Activated T-cell treated with anti-CD3 and anti-CD28 coated beads, Interleukin-2, amount 50 U/mL, for 24 hours (primary cell): ENCODE results near the gene C14orf93.
A peak's percentile ranks its signal among the peaks of the same experiment; 100 is the strongest.

ENCODE experiments used
- DNase-seq: peaks from one replicate; pipeline ENCODE4 v3.0.0-alpha.2; 2020
- H3K27ac Mint-ChIP-seq: 2 replicates; pipeline ENCODE4 v1.8.0; 2020; ENCODE audit warnings: mild to moderate bottlenecking, mixed read lengths
- H3K27me3 Mint-ChIP-seq: 2 replicates; pipeline ENCODE4 v1.8.0; 2020; ENCODE audit warnings: mixed read lengths
- H3K36me3 Mint-ChIP-seq: 2 replicates; pipeline ENCODE4 v1.8.0; 2020; ENCODE audit warnings: low read depth, mixed read lengths
- H3K4me1 Mint-ChIP-seq: 2 replicates; pipeline ENCODE4 v1.8.0; 2020; ENCODE audit warnings: low read depth, mixed read lengths
- H3K4me3 Mint-ChIP-seq: 2 replicates; pipeline ENCODE4 v1.8.0; 2020; ENCODE audit warnings: mild to moderate bottlenecking, moderate library complexity, mixed read lengths
- H3K9me3 Mint-ChIP-seq: 2 replicates; pipeline ENCODE4 v1.8.0; 2020; ENCODE audit warnings: mixed read lengths

C14orf93 gene

GRCh38 chr14:22996768-22997654 lies 12.9 kb downstream of the C14orf93 start:
- Mint-ChIP-seq H3K9me3 (no peaks in the 10 kb centered on the region), H3K36me3 (peaks cover 3% of the 10 kb centered on the region), H3K4me1 (peaks cover 7% of the 10 kb centered on the region), H3K27ac (no peak overlapping the region), H3K4me3 (no peak overlapping the region), H3K27me3 (no peaks in the 10 kb centered on the region)
- peak; percentile 8 for DNase-seq

- DNase-seq: peak; percentile 15
- Mint-ChIP-seq H3K4me1 (peaks cover 5% of the 10 kb centered on the region), H3K9me3 (no peaks in the 10 kb centered on the region), H3K4me3 (no peak overlapping the region), H3K27ac (no peak overlapping the region), H3K27me3 (no peaks in the 10 kb centered on the region), H3K36me3 (peaks cover 6% of the 10 kb centered on the region)
Observed at GRCh38 chr14:22995889-22996625, 13.9 kb downstream of the C14orf93 start.

- Mint-ChIP-seq H3K4me1 (peaks cover 2% of the 10 kb centered on the region), H3K27ac (no peak overlapping the region), H3K4me3 (no peak overlapping the region), H3K27me3 (no peaks in the 10 kb centered on the region), H3K36me3 (peaks cover 6% of the 10 kb centered on the region), H3K9me3 (no peaks in the 10 kb centered on the region)
- DNase-seq: peak; percentile 43
Observed at GRCh38 chr14:22994762-22995275, 15.1 kb downstream of the C14orf93 start.

- H3K27ac Mint-ChIP-seq: no peak overlapping the region
- H3K27me3 Mint-ChIP-seq: no peaks in the 10 kb centered on the region
- DNase-seq: no peak
- H3K4me3 Mint-ChIP-seq: no peak overlapping the region
- peaks cover 15% of the 10 kb centered on the region for H3K36me3 Mint-ChIP-seq
- H3K9me3 Mint-ChIP-seq: no peaks in the 10 kb centered on the region
- peaks cover 2% of the 10 kb centered on the region for H3K4me1 Mint-ChIP-seq
Observed at GRCh38 chr14:22993517-22993916, 16.4 kb downstream of the C14orf93 start.

- H3K4me1 Mint-ChIP-seq: peaks cover 2% of the 10 kb centered on the region
- H3K27me3 Mint-ChIP-seq: no peaks in the 10 kb centered on the region
- peak; percentile 5 for DNase-seq
- H3K27ac Mint-ChIP-seq: no peak overlapping the region
- peaks cover 22% of the 10 kb centered on the region for H3K36me3 Mint-ChIP-seq
- no peaks in the 10 kb centered on the region for H3K9me3 Mint-ChIP-seq
- no peak overlapping the region for H3K4me3 Mint-ChIP-seq
Observed at GRCh38 chr14:22991852-22992251, 18.1 kb downstream of the C14orf93 start.

GRCh38 chr14:22987291-22987690 lies 22.7 kb downstream of the C14orf93 start:
- no peaks in the 10 kb centered on the region for H3K27me3 Mint-ChIP-seq
- H3K36me3 Mint-ChIP-seq: peaks cover 21% of the 10 kb centered on the region
- no peak overlapping the region for H3K4me3 Mint-ChIP-seq
- DNase-seq: no peak
- no peaks in the 10 kb centered on the region for H3K4me1 Mint-ChIP-seq
- H3K27ac Mint-ChIP-seq: no peak overlapping the region
- no peaks in the 10 kb centered on the region for H3K9me3 Mint-ChIP-seq

- H3K9me3 Mint-ChIP-seq: no peaks in the 10 kb centered on the region
- H3K27ac Mint-ChIP-seq: no peak overlapping the region
- no peaks in the 10 kb centered on the region for H3K4me1 Mint-ChIP-seq
- peaks cover 18% of the 10 kb centered on the region for H3K36me3 Mint-ChIP-seq
- H3K4me3 Mint-ChIP-seq: no peak overlapping the region
- peak; percentile 89 for DNase-seq
- no peaks in the 10 kb centered on the region for H3K27me3 Mint-ChIP-seq
Observed at GRCh38 chr14:22986508-22987054, 23.4 kb downstream of the C14orf93 start.

DNA sequence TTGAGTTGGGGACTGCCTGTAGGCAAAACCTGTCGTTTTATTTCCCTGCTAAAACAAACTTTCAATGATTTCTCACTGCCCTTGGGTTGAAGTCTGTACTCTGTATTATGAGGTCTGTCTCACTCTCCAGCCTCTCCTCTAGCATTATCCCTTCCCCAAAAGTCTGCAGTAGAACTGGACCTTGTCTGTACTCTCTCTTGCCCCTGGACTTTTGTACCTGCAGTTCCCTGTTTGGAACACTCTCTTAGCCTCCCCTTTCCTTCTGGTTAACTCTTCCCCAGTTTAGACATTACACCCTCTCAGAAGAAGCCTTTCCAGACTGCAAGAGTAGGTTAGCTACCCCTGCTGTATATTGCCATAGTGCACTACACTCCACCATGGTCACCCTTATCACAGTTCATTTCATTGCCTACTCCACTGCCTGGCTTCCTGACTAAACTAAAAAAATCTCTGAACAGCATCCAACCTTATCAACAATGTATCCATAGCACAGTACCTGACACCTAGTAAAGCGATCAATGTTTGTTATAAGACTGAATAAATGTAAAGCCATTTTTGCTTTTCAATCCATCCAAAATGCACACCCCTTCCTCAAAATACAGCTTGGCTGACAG lies 23.9 kb downstream of the C14orf93 start:
- no peak for DNase-seq
- no peaks in the 10 kb centered on the region for H3K4me1 Mint-ChIP-seq
- H3K27me3 Mint-ChIP-seq: no peaks in the 10 kb centered on the region
- no peaks in the 10 kb centered on the region for H3K9me3 Mint-ChIP-seq
- peaks cover 18% of the 10 kb centered on the region for H3K36me3 Mint-ChIP-seq
- H3K27ac Mint-ChIP-seq: no peak overlapping the region
- H3K4me3 Mint-ChIP-seq: no peak overlapping the region

DNA sequence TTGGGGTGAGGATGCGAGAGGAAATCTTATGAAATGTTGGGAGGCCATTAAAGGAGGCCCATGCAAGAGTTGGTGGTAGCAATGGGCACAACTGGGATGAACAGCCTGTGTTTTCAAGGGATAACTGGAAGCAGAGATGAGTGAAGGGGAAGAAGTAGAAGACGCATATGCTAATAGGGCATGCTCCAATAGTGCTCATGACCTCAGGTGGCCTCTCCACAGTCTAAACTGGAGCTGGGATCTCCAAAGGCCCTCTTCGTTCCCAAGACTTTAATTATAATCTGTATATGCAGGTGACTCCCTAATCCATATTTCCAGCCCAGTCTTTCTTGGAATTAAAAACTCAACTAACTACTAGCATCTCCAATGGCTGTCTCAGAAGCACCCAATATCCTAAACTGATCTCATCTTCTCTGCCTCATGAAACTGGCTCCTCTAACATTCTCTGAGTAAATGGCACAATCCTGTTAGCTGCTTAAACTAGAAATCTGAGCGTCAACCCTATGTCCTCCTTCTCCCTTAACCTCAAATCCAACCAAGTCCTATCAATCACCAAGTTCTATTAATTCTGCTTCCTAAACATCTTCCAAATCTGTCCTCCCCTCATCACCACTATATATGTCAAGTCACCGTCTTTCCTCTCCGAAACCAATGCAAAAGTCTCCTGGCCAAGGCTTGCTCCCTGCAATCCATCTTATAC lies 24.8 kb downstream of the C14orf93 start:
- Mint-ChIP-seq H3K27me3 (peaks cover under 1% of the 10 kb centered on the region), H3K4me3 (no peak overlapping the region), H3K9me3 (no peaks in the 10 kb centered on the region), H3K36me3 (peaks cover 18% of the 10 kb centered on the region), H3K27ac (no peak overlapping the region), H3K4me1 (peaks cover 3% of the 10 kb centered on the region)
- no peak for DNase-seq

- peak; percentile 85 for DNase-seq
- Mint-ChIP-seq H3K27ac (no peak within 1 kb of the TSS), H3K4me1 (peaks cover 7% of the 10 kb centered on the region), H3K36me3 (peaks cover 9% of the 10 kb centered on the region), H3K27me3 (peaks cover 3% of the 10 kb centered on the region), H3K9me3 (no peaks in the 10 kb centered on the region), H3K4me3 (no peak within 1 kb of the TSS)
Observed at GRCh38 chr14:22982477-22983245, 27.3 kb downstream of the C14orf93 start, which contains the start of gene AJUBA. AJUBA (minus strand) TSS chr14:22982551; CDS start chr14:22982266, 285 bp downstream.

DNA sequence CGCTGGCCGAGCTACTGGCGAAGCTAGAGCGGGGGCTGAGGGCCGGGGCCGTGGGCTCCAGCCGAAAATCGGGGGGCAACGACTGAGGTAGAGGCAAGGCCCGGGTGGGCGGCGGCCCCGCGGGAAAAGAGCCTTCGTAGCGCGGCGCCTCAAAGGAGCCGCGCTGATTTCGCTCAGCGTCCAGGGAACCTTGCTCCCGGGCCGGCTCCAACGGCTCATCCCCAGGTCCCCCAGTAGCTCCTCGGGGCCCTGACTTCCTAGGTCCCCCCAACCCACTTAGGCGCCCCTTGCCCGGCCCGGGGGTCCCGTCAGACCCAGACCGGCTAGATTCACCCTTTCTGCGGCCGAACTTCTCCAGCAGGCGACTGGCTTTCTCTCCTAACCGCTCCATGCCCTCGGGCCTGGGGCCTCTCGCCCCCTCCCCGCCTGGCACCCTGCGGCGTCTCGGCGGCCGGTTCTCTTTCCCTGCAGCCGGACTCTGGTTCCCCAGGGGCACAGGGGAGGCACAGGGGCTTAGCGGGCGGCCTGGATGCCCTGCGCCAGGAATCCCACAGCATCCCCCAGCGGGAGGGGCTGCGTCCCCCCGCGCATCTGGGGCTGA lies 28.0 kb downstream of the C14orf93 start:
- H3K4me1 Mint-ChIP-seq: peaks cover 7% of the 10 kb centered on the region
- no peak overlapping the region for H3K4me3 Mint-ChIP-seq
- H3K27ac Mint-ChIP-seq: no peak overlapping the region
- peaks cover 3% of the 10 kb centered on the region for H3K27me3 Mint-ChIP-seq
- peaks cover 2% of the 10 kb centered on the region for H3K36me3 Mint-ChIP-seq
- H3K9me3 Mint-ChIP-seq: no peaks in the 10 kb centered on the region
- DNase-seq: no peak

DNA sequence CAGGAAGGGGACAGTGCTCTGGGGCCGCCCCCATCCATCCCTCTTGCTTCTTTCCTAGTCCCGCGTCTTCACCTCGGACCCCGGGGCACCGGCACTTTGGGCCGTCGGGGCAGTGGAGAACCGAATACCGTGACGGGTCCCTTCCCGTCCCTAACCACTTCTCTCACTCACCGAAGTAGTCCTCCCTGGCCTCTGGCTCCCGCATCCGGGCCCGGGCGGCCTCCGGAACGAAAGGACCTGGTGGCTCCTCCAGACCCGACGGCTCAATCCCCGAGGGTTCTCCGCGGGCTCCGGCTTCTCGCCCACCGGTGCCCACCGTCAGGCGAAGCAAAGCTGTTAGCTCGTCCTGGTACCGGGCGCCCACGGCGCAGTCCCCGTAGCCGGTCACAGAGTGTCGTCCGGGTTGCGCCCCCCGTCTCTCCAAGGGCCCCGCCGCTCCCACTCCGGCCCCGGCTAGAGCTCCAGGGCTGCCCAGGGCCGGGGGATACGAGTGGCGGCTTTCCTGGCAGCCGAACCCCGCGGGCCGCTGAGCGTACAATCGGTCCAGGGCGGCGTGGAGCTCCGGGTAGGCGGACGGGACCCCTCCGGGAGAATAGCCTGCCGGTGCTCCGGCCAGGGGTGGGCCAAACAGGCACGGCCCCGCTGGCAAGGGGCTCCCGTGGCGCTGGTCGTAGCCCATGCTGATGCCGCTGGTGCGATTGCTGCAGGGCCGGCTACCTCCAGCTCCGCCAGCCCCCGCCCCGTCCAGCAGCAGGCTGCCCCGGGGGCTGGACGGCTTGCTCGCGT lies 28.7 kb downstream of the C14orf93 start:
- peak overlapping the region; percentile 35 for H3K4me3 Mint-ChIP-seq
- H3K27ac Mint-ChIP-seq: no peak overlapping the region
- no peaks in the 10 kb centered on the region for H3K36me3 Mint-ChIP-seq
- no peaks in the 10 kb centered on the region for H3K9me3 Mint-ChIP-seq
- peaks cover 7% of the 10 kb centered on the region for H3K4me1 Mint-ChIP-seq
- H3K27me3 Mint-ChIP-seq: peaks cover 3% of the 10 kb centered on the region
- peak; percentile 60 for DNase-seq
